Endothelial cell of umbilical vein (primary cell): Measurements from ENCODE around the gene DIAPH2.

Experiments
- CTCF ChIP-seq, 2 donors: IDR thresholded peaks; 1 replicate in 1 of 2; 2 replicates in 1 of 2; pipeline ENCODE4 v1.5.1; 2011; ENCODE audit warnings: low read length in 2 of 2, mild to moderate bottlenecking in 2 of 2, moderate library complexity in 2 of 2, control low read depth in 1 of 2, inconsistent platforms in 1 of 2, low read depth in 1 of 2; ENCODE audit not compliant: insufficient read depth in 1 of 2; ENCODE audit errors: extremely low read depth in 1 of 2
- EZH2 ChIP-seq: IDR thresholded peaks from 2 replicates; pipeline ENCODE4 v1.6.1; 2012; ENCODE audit warnings: borderline replicate concordance, low read depth, mild to moderate bottlenecking, moderate library complexity, low read length, inconsistent platforms; ENCODE audit not compliant: severe bottlenecking
- JUN ChIP-seq: IDR thresholded peaks from 2 replicates; pipeline ENCODE4 v1.6.1; 2011; ENCODE audit warnings: borderline replicate concordance, low read depth; ENCODE audit not compliant: insufficient read length, insufficient read depth
- POLR2A ChIP-seq: IDR thresholded peaks from 2 replicates; pipeline ENCODE4 v1.6.1; 2012; ENCODE audit warnings: low read depth, mild to moderate bottlenecking, control low read depth, low read length
- TF ChIP-seq, protein P1 (sequence below): IDR thresholded peaks from 2 replicates; pipeline ENCODE4 v1.6.1; 2011; ENCODE audit not compliant: insufficient read depth, insufficient read length

DNA sequence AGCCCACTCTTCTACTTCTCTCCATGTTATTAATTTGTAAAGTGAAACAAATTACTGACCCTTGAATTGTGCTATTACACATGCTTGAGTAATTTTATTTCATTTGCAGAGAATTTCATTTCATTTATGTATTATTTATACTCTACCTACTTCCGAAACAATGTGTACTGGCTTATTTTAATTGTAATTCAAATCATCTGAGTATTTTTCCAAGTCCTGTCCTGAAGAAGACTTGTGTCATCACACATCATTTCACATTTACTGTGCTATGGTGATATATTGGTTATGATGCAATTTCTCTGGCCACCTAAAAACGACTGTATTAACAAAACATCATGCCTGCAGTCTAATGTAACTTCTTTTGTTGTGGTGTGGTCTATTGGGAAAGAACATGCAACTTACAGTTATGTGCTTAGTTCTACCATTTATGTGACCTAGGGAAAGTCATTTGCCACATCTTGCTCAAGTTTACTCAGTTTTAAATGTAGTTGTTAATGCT lies 583.6 kb downstream of the DIAPH2 start:
- TF ChIP-seq EZH2 (no peak), POLR2A (no peak), JUN (no peak), CTCF (IDR thresholded peaks at IDR 0.05; ENCODE audit: extremely low read depth in 1 of 2, insufficient read depth in 1 of 2, low read depth in 1 of 2, low read length in 2 of 2) (no peak)
- TF ChIP-seq, protein P1, sequence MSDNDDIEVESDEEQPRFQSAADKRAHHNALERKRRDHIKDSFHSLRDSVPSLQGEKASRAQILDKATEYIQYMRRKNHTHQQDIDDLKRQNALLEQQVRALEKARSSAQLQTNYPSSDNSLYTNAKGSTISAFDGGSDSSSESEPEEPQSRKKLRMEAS = no peak
